22Rv1 (cell line): Measurements from ENCODE around the gene UBE2E2.

ENCODE experiments used
- H3K27ac ChIP-seq: fragments of 450-650 bp; 2 replicates; pipeline ENCODE4 v1.5.1; 2017
- CTCF ChIP-seq: fragments of 450-650 bp; IDR thresholded peaks from 2 replicates; pipeline ENCODE4 v1.5.1; 2017; ENCODE audit warnings: mild to moderate bottlenecking
- ZFX ChIP-seq: fragments of 450-650 bp; IDR thresholded peaks from 2 replicates; pipeline ENCODE4 v1.6.1; 2017; ENCODE audit warnings: antibody characterized with exemption, borderline replicate concordance

UBE2E2 gene

GRCh38 chr3:23533596-23533995 is 330.5 kb downstream of the UBE2E2 start:
- H3K27ac ChIP-seq: no peak overlapping the region
- TF ChIP-seq CTCF (no peak), ZFX (no peak)

GRCh38 chr3:23533996-23534395 is 330.9 kb downstream of the UBE2E2 start:
- H3K27ac ChIP-seq: no peak overlapping the region
- TF ChIP-seq CTCF: no peak

GRCh38 chr3:23537101-23537551 is 334.0 kb downstream of the UBE2E2 start:
- no peak overlapping the region for H3K27ac ChIP-seq

GRCh38 chr3:23539185-23539584 is 336.1 kb downstream of the UBE2E2 start:
- no peak for TF ChIP-seq CTCF
- TF ChIP-seq ZFX: no peak
- H3K27ac ChIP-seq: no peak overlapping the region

More at GRCh38 chr3:23537101-23537551, 334.0 kb downstream of the UBE2E2 start:
- TF ChIP-seq CTCF (no peak), ZFX (no peak)

- H3K27ac ChIP-seq: no peak overlapping the region
- TF ChIP-seq ZFX (no peak), CTCF (no peak)
These were observed 337.5 kb downstream of the UBE2E2 start for GRCh38 chr3:23540600-23540999.

GRCh38 chr3:23542079-23542478 is 339.0 kb downstream of the UBE2E2 start:
- H3K27ac ChIP-seq: no peak overlapping the region
- no peak for TF ChIP-seq CTCF
- no peak for TF ChIP-seq ZFX

GRCh38 chr3:23546181-23546580 is 343.1 kb downstream of the UBE2E2 start:
- H3K27ac ChIP-seq: no peak overlapping the region
- no peak for TF ChIP-seq CTCF
- TF ChIP-seq ZFX: no peak
